GM12872 (cell line): Measurements from ENCODE around the gene PIP4K2C.

Experiments
- CTCF ChIP-seq: IDR thresholded peaks from 3 replicates; pipeline ENCODE4 v1.5.1; 2011; ENCODE audit warnings: low read depth, mild to moderate bottlenecking, low read length, moderate library complexity; ENCODE audit not compliant: insufficient read depth

The PIP4K2C gene

GRCh38 chr12:57637364-57637763, 46.4 kb downstream of the PIP4K2C start:
- no peak for TF ChIP-seq CTCF

- no peak for TF ChIP-seq CTCF
Measured at GRCh38 chr12:57638096-57638495, 47.1 kb downstream of the PIP4K2C start.

- no peak for TF ChIP-seq CTCF
Measured at GRCh38 chr12:57640175-57641042, 49.4 kb downstream of the PIP4K2C start.

- no peak for TF ChIP-seq CTCF
Measured at GRCh38 chr12:57641699-57642442, 50.9 kb downstream of the PIP4K2C start.
